ENCODE data around the gene DPY19L2.

Gene DPY19L2

GRCh38 chr12:63521706-63522105 lies 146.6 kb downstream of the DPY19L2 start:
- no peak for DNase-seq
